H1 (cell line): Measurements from ENCODE around the gene DNAJC19. TPM values are rescaled to one million over a fixed set of nuclear protein-coding genes. Genes with fewer than 3 reads are reported as not detected.

ENCODE experiments used
- polyA plus RNA-seq, 7 experiments: library from polyadenylated mRNA; depleted of rRNA in 3 of 7; stranded (reverse) in 5 of 7; unstranded in 2 of 7; fragments of >200 nt in 5 of 7; fragments of 200-250 nt in 2 of 7; gene quantifications; 1 replicate in 5 of 7; 2 replicates in 1 of 7; 4 replicates in 1 of 7; pipeline versions ENCODE4 v1.2.1 to v1.2.3, GENCODE V29; 2011 to 2013; ENCODE audit warnings: missing spikeins in 2 of 7, mixed read lengths in 2 of 7
- total RNA-seq: library from RNA; stranded (reverse); fragmentation: NEBNext Ultra II Directional; extraction: Animal tissue kit (Norgen Biotek cat#: 25700); gene quantifications from 2 replicates; pipeline ENCODE4 v1.2.1, GENCODE V29; 2021
- TF ChIP-seq, protein P1 (sequence below): IDR thresholded peaks from 2 replicates; pipeline ENCODE4 v1.6.1; 2011; ENCODE audit warnings: low read depth, mild to moderate bottlenecking, low read length; ENCODE audit not compliant: insufficient read depth

DNAJC19 gene
- total and polyA plus RNA-seq, 2 of the 8 experiments (the other 6 are each of a cell fraction or from before 2014, with no cell fraction given), result 62.4 to 90.9 TPM

DNA sequence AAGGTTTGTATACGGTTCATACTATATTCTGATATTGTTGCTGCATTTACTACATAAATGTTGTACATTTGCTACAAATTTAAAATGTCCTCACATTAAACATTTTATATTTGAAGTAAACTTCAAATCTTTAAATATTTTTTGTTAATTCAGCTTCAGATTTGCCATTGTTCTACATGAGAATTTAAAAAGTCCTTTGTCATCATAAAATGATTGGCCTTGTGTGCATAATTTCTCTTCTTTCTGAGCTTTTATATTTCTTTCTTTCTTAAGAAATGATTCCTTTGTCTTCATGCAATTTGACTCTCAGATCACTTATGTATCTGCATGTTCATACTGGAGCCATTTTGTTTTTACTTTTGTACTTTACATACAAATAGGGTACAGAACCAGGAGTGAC lies 28.0 kb downstream of the DNAJC19 start (continued):
- TF ChIP-seq, protein P1, sequence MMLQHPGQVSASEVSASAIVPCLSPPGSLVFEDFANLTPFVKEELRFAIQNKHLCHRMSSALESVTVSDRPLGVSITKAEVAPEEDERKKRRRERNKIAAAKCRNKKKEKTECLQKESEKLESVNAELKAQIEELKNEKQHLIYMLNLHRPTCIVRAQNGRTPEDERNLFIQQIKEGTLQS, result no peak
